H1 (cell line): ENCODE data around the gene AFF1. TPM values are rescaled to one million over a fixed set of nuclear protein-coding genes. Genes with fewer than 3 reads are reported as not detected.
A peak's percentile ranks its signal among the peaks of the same experiment; 100 is the strongest.

Source experiments
- CTCF ChIA-PET: fragments of 300-600 bp; sonication (Branson Sonifier 250); formaldehyde crosslinking; loops from one replicate; lab custom pipeline; 2021; ENCODE audit not compliant: partially characterized antibody; lab: Charles Lee
- POLR2A ChIA-PET: fragments of 300-600 bp; sonication (Branson Sonifier 250); formaldehyde crosslinking; loops from one replicate; lab custom pipeline; 2021; ENCODE audit warnings: inconsistent platforms; ENCODE audit not compliant: partially characterized antibody; lab: Charles Lee
- DNase-seq, 2 experiments: peaks; one replicate each; pipeline versions ENCODE4 v3.0.0 to v3.0.0-alpha.2; 2010 to 2022; ENCODE audit warnings: low spot score in 2 of 2, low read depth in 1 of 2, mixed read lengths in 1 of 2
- FAIRE-seq: peaks from 2 replicates; lab custom pipeline; 2011; peaks lifted over from hg19 to GRCh38; lab: Jason Lieb, UNC
- H2AFZ ChIP-seq: 2 replicates; pipeline ENCODE4 v1.8.1; 2012; ENCODE audit warnings: low read length, inconsistent platforms
- H2AK5ac ChIP-seq: 2 replicates; pipeline ENCODE4 v1.6.1; 2013; ENCODE audit warnings: low read depth, low read length
- H2BK120ac ChIP-seq: replicated peaks from 2 replicates; pipeline ENCODE3; 2013; ENCODE audit warnings: low read depth, low read length, inconsistent platforms
- H2BK12ac ChIP-seq: 2 replicates; pipeline ENCODE4 v1.6.1; 2013; ENCODE audit warnings: low read depth, low read length
- H2BK15ac ChIP-seq: 2 replicates; pipeline ENCODE4 v1.6.1; 2013; ENCODE audit warnings: low read length
- H2BK20ac ChIP-seq: 2 replicates; pipeline ENCODE4 v1.6.1; 2013; ENCODE audit warnings: low read length
- H2BK5ac ChIP-seq: 2 replicates; pipeline ENCODE4 v1.6.1; 2013; ENCODE audit warnings: low read depth, low read length
- H3K14ac ChIP-seq: 2 replicates; pipeline ENCODE4 v1.6.1; 2013; ENCODE audit warnings: inconsistent platforms; ENCODE audit not compliant: insufficient read length
- H3K18ac ChIP-seq: 2 replicates; pipeline ENCODE4 v1.6.1; 2013; ENCODE audit warnings: low read length; ENCODE audit errors: extremely low read depth
- H3K23ac ChIP-seq: 2 replicates; pipeline ENCODE4 v1.6.1; 2013; ENCODE audit warnings: inconsistent platforms; ENCODE audit not compliant: insufficient read length
- H3K23me2 ChIP-seq: 2 replicates; pipeline ENCODE4 v1.6.1; 2013; ENCODE audit warnings: low read depth, low read length
- H3K27ac ChIP-seq: 2 replicates; pipeline ENCODE4 v1.6.1; 2011; ENCODE audit warnings: low read depth, low read length, inconsistent platforms
- H3K27me3 ChIP-seq, 4 experiments: replicated peaks in 1 of 4; 1 replicate in 1 of 4; 2 replicates in 3 of 4; pipeline versions ENCODE4 v1.6.1 to v1.8.1; 2011 to 2013; ENCODE audit warnings: low read length in 3 of 4, mild to moderate bottlenecking in 3 of 4, inconsistent platforms in 2 of 4, mixed read lengths in 2 of 4, moderate library complexity in 1 of 4; ENCODE audit not compliant: control insufficient read depth in 3 of 4, insufficient read depth in 3 of 4; ENCODE audit errors: extremely low read depth in 1 of 4
- H3K36me3 ChIP-seq, 4 experiments: 2 replicates each; pipeline versions ENCODE4 v1.6.1 to v1.8.1; 2011 to 2013; ENCODE audit warnings: mild to moderate bottlenecking in 4 of 4, low read length in 3 of 4, moderate library complexity in 2 of 4, control low read depth in 1 of 4, inconsistent platforms in 1 of 4; ENCODE audit not compliant: insufficient read depth in 4 of 4, control insufficient read depth in 2 of 4
- H3K4ac ChIP-seq: replicated peaks from 2 replicates; pipeline ENCODE3; 2013; ENCODE audit warnings: low read length, low read depth, mixed read lengths, inconsistent platforms; ENCODE audit not compliant: insufficient read length
- H3K4me1 ChIP-seq, 4 experiments: replicated peaks in 1 of 4; 1 replicate in 1 of 4; 2 replicates in 3 of 4; pipeline versions ENCODE4 v1.6.1 to v1.8.1; 2011 to 2013; ENCODE audit warnings: low read length in 3 of 4, inconsistent platforms in 2 of 4, mixed read lengths in 1 of 4; ENCODE audit not compliant: insufficient read depth in 4 of 4, control insufficient read depth in 3 of 4
- H3K4me2 ChIP-seq, 2 experiments: 2 replicates each; pipeline versions ENCODE4 v1.6.1 to v1.8.1; 2011 to 2013; ENCODE audit warnings: low read depth in 2 of 2, low read length in 2 of 2, control low read depth in 1 of 2, inconsistent platforms in 1 of 2, mild to moderate bottlenecking in 1 of 2; ENCODE audit not compliant: insufficient read depth in 1 of 2
- H3K4me3 ChIP-seq, 4 experiments: fragments of 200-600, 300-600 bp in 1 of 4; sonication (generic), shearing (Covaris generic), sonication (Bioruptor Twin) in 1 of 4; 2 replicates each; pipeline versions ENCODE4 v1.5.1 to v1.8.1; 2011 to 2016; ENCODE audit warnings: low read length in 4 of 4, low read depth in 3 of 4, control low read depth in 2 of 4, inconsistent platforms in 2 of 4, mild to moderate bottlenecking in 2 of 4, mixed read lengths in 1 of 4, moderate library complexity in 1 of 4; ENCODE audit not compliant: insufficient read depth in 2 of 4; ENCODE audit errors: extremely low read depth in 1 of 4
- H3K56ac ChIP-seq: replicated peaks from 2 replicates; pipeline ENCODE3; 2013; ENCODE audit warnings: low read depth, mild to moderate bottlenecking, mixed read lengths, low read length, inconsistent platforms; ENCODE audit not compliant: insufficient read length
- H3K79me1 ChIP-seq: 2 replicates; pipeline ENCODE4 v1.6.1; 2013; ENCODE audit warnings: low read depth, low read length, control low read depth
- H3K79me2 ChIP-seq, 2 experiments: 2 replicates each; pipeline versions ENCODE4 v1.6.1 to v1.8.1; 2012 to 2013; ENCODE audit warnings: low read length in 2 of 2, mild to moderate bottlenecking in 2 of 2, inconsistent platforms in 1 of 2; ENCODE audit not compliant: insufficient read depth in 2 of 2, control insufficient read depth in 1 of 2
- H3K9ac ChIP-seq, 4 experiments: replicated peaks in 1 of 4; 1 replicate in 1 of 4; 2 replicates in 3 of 4; pipeline versions ENCODE4 v1.6.1 to v1.8.1; 2011 to 2013; ENCODE audit warnings: low read depth in 3 of 4, low read length in 3 of 4, control low read depth in 2 of 4, mild to moderate bottlenecking in 2 of 4, moderate library complexity in 2 of 4, inconsistent platforms in 1 of 4; ENCODE audit errors: extremely low read depth in 1 of 4
- H3K9me3 ChIP-seq, 2 experiments: 2 replicates each; pipeline versions ENCODE4 v1.6.1 to v1.8.1; 2012 to 2013; ENCODE audit warnings: mild to moderate bottlenecking in 2 of 2, moderate library complexity in 2 of 2, control low read depth in 1 of 2, inconsistent platforms in 1 of 2, low read depth in 1 of 2, low read length in 1 of 2, mixed read lengths in 1 of 2; ENCODE audit not compliant: insufficient read depth in 2 of 2
- H4K20me1 ChIP-seq, 2 experiments: replicated peaks in 1 of 2; 2 replicates each; pipeline versions ENCODE3 to v1.8.1; 2011 to 2013; ENCODE audit warnings: inconsistent platforms in 2 of 2, low read length in 2 of 2, mild to moderate bottlenecking in 1 of 2; ENCODE audit not compliant: insufficient read depth in 2 of 2, control insufficient read depth in 1 of 2
- H4K5ac ChIP-seq: 2 replicates; pipeline ENCODE4 v1.6.1; 2013; ENCODE audit warnings: low read length, low read depth, mixed read lengths, inconsistent platforms; ENCODE audit not compliant: insufficient read length
- H4K8ac ChIP-seq: 2 replicates; pipeline ENCODE4 v1.8.0; 2013; ENCODE audit warnings: mild to moderate bottlenecking, moderate library complexity, low read length, inconsistent platforms; ENCODE audit not compliant: insufficient read depth; ENCODE audit errors: extremely low read depth
- H4K91ac ChIP-seq: replicated peaks from 2 replicates; pipeline ENCODE3; 2013; ENCODE audit warnings: low read length, mixed read lengths, inconsistent platforms; ENCODE audit not compliant: insufficient read length
- ATF3 ChIP-seq: IDR thresholded peaks from 2 replicates; pipeline ENCODE4 v1.6.1; 2011; ENCODE audit warnings: low read depth, mild to moderate bottlenecking, low read length; ENCODE audit not compliant: insufficient read depth
- BCL11A ChIP-seq, 2 experiments: IDR thresholded peaks; one replicate each; pipeline ENCODE4 v1.6.1; 2011; ENCODE audit warnings: low read depth in 2 of 2, low read length in 2 of 2, mild to moderate bottlenecking in 2 of 2
- BRCA1 ChIP-seq: IDR thresholded peaks from 2 replicates; pipeline ENCODE4 v1.6.1; 2012; ENCODE audit warnings: low read depth, low read length, improper control_type of control experiment
- FOSL1 ChIP-seq: IDR thresholded peaks from 2 replicates; pipeline ENCODE4 v1.6.1; 2011; ENCODE audit warnings: mild to moderate bottlenecking, low read depth, low read length, moderate library complexity; ENCODE audit not compliant: insufficient read depth
- JUND ChIP-seq: IDR thresholded peaks from 2 replicates; pipeline ENCODE4 v1.6.1; 2011; ENCODE audit warnings: mild to moderate bottlenecking, improper control_type of control experiment, low read length
- RBBP5 ChIP-seq: IDR thresholded peaks from 2 replicates; pipeline ENCODE4 v1.7.1; 2012; ENCODE audit warnings: low read depth, mild to moderate bottlenecking, inconsistent platforms, low read length, moderate library complexity, borderline replicate concordance
- SIN3A ChIP-seq, 2 experiments: IDR thresholded peaks in 1 of 2; conservative IDR thresholded peaks in 1 of 2; 2 replicates each; pipeline ENCODE4 v1.6.1; 2011 to 2012; ENCODE audit warnings: low read length in 2 of 2, improper control_type of control experiment in 1 of 2, low read depth in 1 of 2, mild to moderate bottlenecking in 1 of 2
- SUZ12 ChIP-seq: fragments of 200-600 bp; sonication (generic); IDR thresholded peaks from 2 replicates; pipeline ENCODE4 v1.6.1; 2012; ENCODE audit warnings: mild to moderate bottlenecking, inconsistent platforms, low read length, moderate library complexity, mixed read lengths
- TEAD4 ChIP-seq: IDR thresholded peaks from 2 replicates; pipeline ENCODE4 v1.6.1; 2012; ENCODE audit warnings: low read depth, low read length, inconsistent platforms, mixed read lengths
- WGBS, 2 experiments: shearing (Covaris generic) in 1 of 2; methylation state at CpG; one replicate each; pipeline versions ENCODE4 v1.1.6 to v1.1.7; 2013 to 2015; ENCODE audit warnings: low lambda C conversion rate in 2 of 2, mixed read lengths in 2 of 2, inconsistent platforms in 1 of 2, low coverage in 1 of 2, missing lambda C conversion rate in 1 of 2; ENCODE audit not compliant: insufficient replicate concordance in 2 of 2, insufficient coverage in 1 of 2, insufficient read length in 1 of 2; ENCODE audit errors: extremely low coverage in 1 of 2, missing lambda C conversion rate in 1 of 2; 5-methylcytosine and 5-hydroxymethylcytosine counted together
- polyA plus RNA-seq, 7 experiments: library from polyadenylated mRNA; depleted of rRNA in 3 of 7; stranded (reverse) in 5 of 7; unstranded in 2 of 7; fragments of >200 nt in 5 of 7; fragments of 200-250 nt in 2 of 7; gene quantifications; 1 replicate in 5 of 7; 2 replicates in 1 of 7; 4 replicates in 1 of 7; pipeline versions ENCODE4 v1.2.1 to v1.2.3, GENCODE V29; 2011 to 2013; ENCODE audit warnings: missing spikeins in 2 of 7, mixed read lengths in 2 of 7
- total RNA-seq: library from RNA; stranded (reverse); fragmentation: NEBNext Ultra II Directional; extraction: Animal tissue kit (Norgen Biotek cat#: 25700); gene quantifications from 2 replicates; pipeline ENCODE4 v1.2.1, GENCODE V29; 2021

AFF1 gene
- total and polyA plus RNA-seq, 2 of the 8 experiments (the other 6 are each of a cell fraction or from before 2014, with no cell fraction given), result 14.8 to 85.5 TPM

- no peak overlapping the region for H3K4ac ChIP-seq
- H2BK120ac ChIP-seq, result no peak overlapping the region
- no peaks in the 10 kb centered on the region for H3K27me3 ChIP-seq
- H2BK15ac ChIP-seq, result no peak overlapping the region
- no peak overlapping the region for H2AK5ac ChIP-seq
- H3K79me1 ChIP-seq, result peaks cover 8% of the 10 kb centered on the region
- WGBS, 2 experiments, result 93% methylated on average over 11 of the region's 11 CpGs; no CpG with 5 or more reads in 1 of the 2 experiments
- 0 out of 2 replicates have a peak, but pooled peaks cover 2% of the 10 kb centered on the region for H3K23me2 ChIP-seq
- no peak overlapping the region for H3K27ac ChIP-seq
- no peak overlapping the region for H3K23ac ChIP-seq
- H2BK20ac ChIP-seq, result no peak overlapping the region
- no peak for TF ChIP-seq ATF3
- no peak for TF ChIP-seq FOSL1
- no peak for TF ChIP-seq SUZ12
- no peak for TF ChIP-seq SIN3A (conservative IDR thresholded peaks at IDR 0.05 in 1 of 2, IDR thresholded peaks at IDR 0.05 in 1 of 2; ENCODE audit: low read depth in 1 of 2, low read length in 2 of 2)
- no peak for TF ChIP-seq BCL11A (IDR thresholded peaks at IDR 0.05; ENCODE audit: low read depth in 2 of 2, low read length in 2 of 2)
- no peak for TF ChIP-seq JUND
- no peak for TF ChIP-seq BRCA1
- no peak for TF ChIP-seq TEAD4
- TF ChIP-seq RBBP5, result no peak
- no peak overlapping the region for H3K56ac ChIP-seq
- no peak overlapping the region for H3K4me3 ChIP-seq
- DNase-seq (no peak), FAIRE-seq (no peak)
- peaks cover 2 to 30% (median 7%) of the 10 kb centered on the region in 4 experiments; a peak in 5 of 8 replicates for H3K36me3 ChIP-seq
- ChIA-PET POLR2A (interaction anchor here (1.3 kb wide), 1 partner anchor 9 kb away, joined by 3 read pairs; no protein-coding TSS in a partner anchor), CTCF (interaction anchor here (1.7 kb wide), 1 partner anchor 125 kb away, joined by 4 read pairs; no protein-coding TSS in a partner anchor)
- peaks cover 0 to 78% of the 10 kb centered on the region in 2 experiments; a peak in 3 of 4 replicates for H3K79me2 ChIP-seq
- H4K8ac ChIP-seq, result no peak overlapping the region
- peak overlapping the region; percentile 32; the same call in 1 of the 2 replicates for H2BK5ac ChIP-seq
- H4K91ac ChIP-seq, result no peak overlapping the region
- no peak overlapping the region for H2AFZ ChIP-seq
- H4K5ac ChIP-seq, result no peak overlapping the region
- peaks cover 5 to 22% (median 14%) of the 10 kb centered on the region in 4 experiments for H3K4me1 ChIP-seq
- no peaks in the 10 kb centered on the region for H3K9me3 ChIP-seq
- H3K14ac ChIP-seq, result no peak overlapping the region
- no peak overlapping the region for H3K4me2 ChIP-seq
- H3K9ac ChIP-seq, result no peak overlapping the region
- no peak overlapping the region for H2BK12ac ChIP-seq
- peaks cover 9 to 10% of the 10 kb centered on the region in 2 experiments for H4K20me1 ChIP-seq
- no peak overlapping the region for H3K18ac ChIP-seq
Observed at GRCh38 chr4:87047281-87047798, 112.5 kb downstream of the AFF1 start.
